Skeletal muscle tissue (tissue), 4 donors: ENCODE data around the gene ISL2. TPM values are rescaled to one million over a fixed set of nuclear protein-coding genes. Genes with fewer than 3 reads are reported as not detected.

Experiments used
- H3K27ac ChIP-seq: one replicate; pipeline ENCODE4 v1.7.0; 2013; ENCODE audit warnings: mild to moderate bottlenecking, low read depth, low read length, inconsistent platforms
- H3K27me3 ChIP-seq, 3 donors: one replicate each; pipeline ENCODE4 v1.7.0; 2013; ENCODE audit warnings: low read length in 3 of 3; ENCODE audit not compliant: control insufficient read depth in 3 of 3, insufficient read depth in 3 of 3
- H3K36me3 ChIP-seq, 3 donors: one replicate each; pipeline ENCODE4 v1.7.0; 2013; ENCODE audit warnings: low read length in 3 of 3; ENCODE audit not compliant: control insufficient read depth in 3 of 3, insufficient read depth in 3 of 3
- H3K4me1 ChIP-seq, 3 donors: one replicate each; pipeline ENCODE4 v1.7.0; 2013; ENCODE audit warnings: low read length in 3 of 3, mild to moderate bottlenecking in 3 of 3; ENCODE audit not compliant: control insufficient read depth in 3 of 3, insufficient read depth in 3 of 3
- H3K4me3 ChIP-seq, 3 donors: one replicate each; pipeline ENCODE4 v1.7.0; 2013; ENCODE audit warnings: low read length in 3 of 3
- H3K9ac ChIP-seq, 3 donors: one replicate each; pipeline ENCODE4 v1.7.0; 2013; ENCODE audit warnings: low read length in 3 of 3, mild to moderate bottlenecking in 3 of 3, moderate library complexity in 2 of 3, low read depth in 1 of 3
- H3K9me3 ChIP-seq, 3 donors: one replicate each; pipeline ENCODE4 v1.7.0; 2013; ENCODE audit warnings: low read length in 3 of 3; ENCODE audit not compliant: control insufficient read depth in 3 of 3
- total RNA-seq: library from RNA; depleted of rRNA; stranded (reverse); fragments of >200 nt; gene quantifications from one replicate; pipeline ENCODE4 v1.2.3, GENCODE V29; 2014
- donor health status: Osteomylitis.

ISL2 gene
- total RNA-seq, 1 donor from 2014 or later = not detected

GRCh38 chr15:76325704-76326103 is 10.9 kb upstream of the ISL2 start:
- H3K27ac ChIP-seq = no peak overlapping the region
- H3K36me3 ChIP-seq = no peaks in the 10 kb centered on the region
- H3K9ac ChIP-seq = no peak overlapping the region
- H3K27me3 ChIP-seq = peaks cover 7 to 11% (median 11%) of the 10 kb centered on the region in 3 donors
- H3K4me1 ChIP-seq = peaks cover 0 to 6% (median 4%) of the 10 kb centered on the region in 3 donors
- H3K4me3 ChIP-seq = no peak overlapping the region
- no peaks in the 10 kb centered on the region for H3K9me3 ChIP-seq

DNA sequence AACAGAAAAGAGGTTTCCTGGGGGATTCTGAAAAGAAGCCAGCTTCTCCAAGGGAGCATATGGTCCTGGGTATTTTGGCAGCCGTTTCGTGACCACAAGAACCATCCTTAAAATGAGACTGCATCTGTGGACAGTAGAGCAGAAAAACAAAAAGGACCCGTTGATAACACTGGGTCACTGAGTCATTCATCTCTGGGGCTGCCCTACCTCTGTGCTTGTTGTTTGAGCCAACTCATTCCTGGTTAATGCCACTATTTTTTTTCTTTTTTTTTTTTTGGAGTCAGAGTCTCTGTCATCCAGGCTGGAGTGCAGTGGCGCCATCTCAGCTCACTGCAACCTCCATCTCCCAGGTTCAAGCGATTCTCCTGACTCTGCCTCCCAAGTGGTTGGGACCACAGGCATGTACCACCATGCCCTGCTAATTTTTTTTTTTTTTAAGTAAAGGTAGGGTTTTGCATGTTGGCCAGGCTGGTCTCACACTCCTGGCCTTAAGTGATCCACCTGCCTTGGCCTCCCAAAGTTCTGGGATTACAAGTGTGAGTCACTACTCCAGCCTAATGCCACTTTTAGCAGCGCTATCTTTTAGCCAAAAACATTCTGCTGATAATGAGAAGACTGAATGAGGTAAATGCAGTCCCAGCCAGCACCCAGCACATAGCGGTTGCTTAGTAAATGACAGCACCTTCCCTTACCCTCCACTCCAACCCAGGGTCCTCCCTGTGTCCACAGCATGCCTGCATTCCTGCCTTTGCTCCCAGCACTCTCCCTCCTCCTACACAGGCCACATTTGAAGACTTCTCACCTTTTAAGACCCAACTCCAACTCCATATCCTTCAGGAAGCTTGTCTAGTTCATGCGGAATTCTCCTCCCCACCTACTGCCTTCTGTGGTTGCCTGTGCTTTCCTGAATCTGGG is 9.1 kb upstream of the ISL2 start:
- H3K36me3 ChIP-seq = no peaks in the 10 kb centered on the region
- peaks cover 0 to 6% (median 4%) of the 10 kb centered on the region in 3 donors for H3K4me1 ChIP-seq
- no peak overlapping the region for H3K9ac ChIP-seq
- peaks cover 7 to 13% (median 11%) of the 10 kb centered on the region in 3 donors for H3K27me3 ChIP-seq
- no peaks in the 10 kb centered on the region for H3K9me3 ChIP-seq
- no peak overlapping the region for H3K27ac ChIP-seq
- no peak overlapping the region for H3K4me3 ChIP-seq

DNA sequence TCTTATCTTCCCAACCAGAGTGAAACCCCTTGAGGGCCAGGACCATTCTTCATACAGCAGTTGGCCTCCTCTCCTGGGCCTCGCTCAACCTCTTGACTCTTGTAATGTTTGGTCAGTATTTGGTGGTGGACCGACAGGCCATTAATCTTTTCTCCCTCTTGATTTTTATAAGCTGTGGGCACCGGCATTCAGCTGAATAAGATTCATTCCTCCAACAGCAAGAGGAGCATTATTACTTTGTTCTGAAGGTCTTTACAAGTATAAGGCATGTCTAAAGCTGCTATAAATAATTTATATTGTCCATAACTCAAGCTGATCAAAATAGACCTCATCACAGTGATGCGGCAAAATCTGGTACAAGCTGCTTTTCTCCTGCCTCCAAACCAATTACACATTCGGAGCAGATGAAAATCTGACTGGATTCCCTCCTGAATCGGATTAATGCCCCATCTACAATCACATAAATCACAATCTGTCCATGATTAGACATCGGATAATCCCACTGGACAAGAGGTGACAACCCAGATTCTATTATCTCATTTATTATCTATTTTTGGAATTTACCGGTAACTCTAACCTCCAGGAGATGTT is 8.4 kb upstream of the ISL2 start:
- Histone ChIP-seq H3K27ac (no peak overlapping the region), H3K36me3 (no peaks in the 10 kb centered on the region), H3K9me3 (no peaks in the 10 kb centered on the region), H3K9ac (no peak overlapping the region), H3K27me3 (peaks cover 15 to 20% (median 15%) of the 10 kb centered on the region in 3 donors), H3K4me1 (peaks cover 0 to 5% (median 4%) of the 10 kb centered on the region in 3 donors), H3K4me3 (no peak overlapping the region)

DNA sequence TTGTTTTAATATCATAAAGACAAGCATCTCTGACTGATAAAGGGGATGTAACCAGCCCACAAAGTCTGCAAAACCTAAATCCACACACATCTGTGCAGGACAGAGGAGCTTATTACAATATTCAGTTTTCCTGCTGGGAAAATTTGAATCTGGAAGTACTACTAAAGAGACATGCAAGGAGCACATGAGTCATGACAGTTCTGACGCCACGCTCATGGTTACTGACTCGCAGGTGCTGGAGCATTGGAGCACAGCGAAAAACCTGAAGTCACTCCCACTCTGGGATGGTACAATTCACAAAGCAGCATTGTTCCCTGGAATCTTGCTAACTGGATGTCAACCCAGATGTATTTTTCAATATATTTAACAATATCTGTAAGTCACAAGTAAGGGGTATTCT is 7.6 kb upstream of the ISL2 start:
- no peak overlapping the region for H3K9ac ChIP-seq
- no peak overlapping the region for H3K4me3 ChIP-seq
- peaks cover 0 to 4% (median 3%) of the 10 kb centered on the region in 3 donors for H3K4me1 ChIP-seq
- peaks cover 22 to 28% (median 22%) of the 10 kb centered on the region in 3 donors for H3K27me3 ChIP-seq
- no peaks in the 10 kb centered on the region for H3K36me3 ChIP-seq
- no peak overlapping the region for H3K27ac ChIP-seq
- H3K9me3 ChIP-seq = no peaks in the 10 kb centered on the region

DNA sequence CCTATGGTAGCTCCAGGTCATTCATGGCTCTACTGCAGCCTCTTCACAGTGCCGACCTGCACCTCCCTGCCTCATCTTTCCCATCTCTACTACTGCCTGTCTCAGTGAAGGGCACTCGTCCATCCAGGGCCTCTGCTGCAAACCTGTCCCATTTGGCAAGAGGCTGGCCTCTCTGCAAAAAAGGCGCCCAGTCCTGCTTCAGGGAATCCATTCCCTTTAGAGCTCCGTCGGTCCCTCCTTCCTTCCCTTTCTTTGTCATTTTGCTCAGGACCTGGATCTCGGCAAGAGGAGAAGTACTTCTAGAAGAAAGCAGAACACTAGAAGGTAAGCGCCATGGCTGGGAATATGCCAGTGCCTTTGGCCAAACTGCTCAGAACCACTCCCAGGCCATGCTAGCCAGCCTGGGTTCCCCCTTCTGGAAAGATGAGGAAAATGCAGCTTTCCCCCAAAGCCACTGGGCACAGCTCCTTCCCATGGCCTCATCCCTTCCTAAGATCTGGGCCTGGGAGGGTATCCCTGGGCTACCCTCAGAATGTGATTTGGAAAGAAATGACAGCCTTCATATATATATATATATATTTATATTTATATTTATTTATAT is 6.4 kb upstream of the ISL2 start:
- Histone ChIP-seq H3K27me3 (peaks cover 34 to 39% (median 35%) of the 10 kb centered on the region in 3 donors), H3K4me1 (peaks cover 0 to 6% (median 4%) of the 10 kb centered on the region in 3 donors), H3K27ac (no peak overlapping the region), H3K4me3 (no peak overlapping the region), H3K36me3 (no peaks in the 10 kb centered on the region), H3K9me3 (no peaks in the 10 kb centered on the region), H3K9ac (no peak overlapping the region)

DNA sequence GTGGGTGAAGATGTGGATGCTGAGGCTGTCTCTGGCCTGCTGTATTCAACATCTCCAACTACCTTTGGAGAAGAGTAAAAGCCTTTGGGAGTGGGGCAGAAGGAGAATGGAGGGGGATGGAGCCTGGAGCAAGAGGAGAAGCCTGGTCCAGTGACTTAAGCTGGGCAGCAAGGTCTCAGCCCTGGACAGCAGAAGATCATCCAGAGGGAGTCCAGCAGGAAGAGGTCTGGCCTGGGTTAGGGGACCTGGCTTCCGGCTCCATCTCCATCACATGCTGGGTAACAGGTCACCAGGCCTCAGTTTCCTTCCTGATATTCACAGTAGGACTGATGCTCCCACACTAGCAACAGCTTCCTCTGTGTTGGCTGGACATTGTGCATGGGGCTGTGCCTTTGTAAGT is 3.8 kb upstream of the ISL2 start:
- H3K9ac ChIP-seq = no peak overlapping the region
- peaks cover 57 to 65% (median 58%) of the 10 kb centered on the region in 3 donors for H3K27me3 ChIP-seq
- no peak overlapping the region for H3K4me3 ChIP-seq
- H3K27ac ChIP-seq = no peak overlapping the region
- H3K9me3 ChIP-seq = no peaks in the 10 kb centered on the region
- H3K36me3 ChIP-seq = no peaks in the 10 kb centered on the region
- H3K4me1 ChIP-seq = peaks cover 14 to 21% (median 14%) of the 10 kb centered on the region in 3 donors

GRCh38 chr15:76333309-76333708 is 3.3 kb upstream of the ISL2 start:
- no peaks in the 10 kb centered on the region for H3K9me3 ChIP-seq
- H3K9ac ChIP-seq = no peak overlapping the region
- no peaks in the 10 kb centered on the region for H3K36me3 ChIP-seq
- H3K27ac ChIP-seq = no peak overlapping the region
- peaks cover 61 to 70% (median 63%) of the 10 kb centered on the region in 3 donors for H3K27me3 ChIP-seq
- peaks cover 14 to 25% (median 19%) of the 10 kb centered on the region in 3 donors for H3K4me1 ChIP-seq
- no peak overlapping the region for H3K4me3 ChIP-seq

GRCh38 chr15:76333720-76334437 is 2.7 kb upstream of the ISL2 start:
- H3K27me3 ChIP-seq = peaks cover 67 to 76% (median 69%) of the 10 kb centered on the region in 3 donors
- no peaks in the 10 kb centered on the region for H3K36me3 ChIP-seq
- no peak overlapping the region for H3K4me3 ChIP-seq
- H3K9ac ChIP-seq = no peak overlapping the region
- peaks cover 15 to 25% (median 20%) of the 10 kb centered on the region in 3 donors for H3K4me1 ChIP-seq
- H3K9me3 ChIP-seq = no peaks in the 10 kb centered on the region
- H3K27ac ChIP-seq = no peak overlapping the region

GRCh38 chr15:76334438-76335306 is 1.9 kb upstream of the ISL2 start:
- H3K27me3 ChIP-seq = peaks cover 71 to 80% (median 72%) of the 10 kb centered on the region in 3 donors

More at GRCh38 chr15:76334438-76335306, 1.9 kb upstream of the ISL2 start:
- Histone ChIP-seq H3K27ac (no peak overlapping the region), H3K4me1 (peaks cover 21 to 30% (median 22%) of the 10 kb centered on the region in 3 donors), H3K9ac (no peak overlapping the region), H3K9me3 (no peaks in the 10 kb centered on the region), H3K4me3 (no peak overlapping the region), H3K36me3 (no peaks in the 10 kb centered on the region)
